Amygdala (tissue), 56 donors: ENCODE results near the gene GRK5.

ENCODE experiments used
- DNase-seq, 56 donors: peaks; one replicate each; lab custom pipeline; 2025; lab: John Stamatoyannopoulos, UW

GRK5 gene

DNA sequence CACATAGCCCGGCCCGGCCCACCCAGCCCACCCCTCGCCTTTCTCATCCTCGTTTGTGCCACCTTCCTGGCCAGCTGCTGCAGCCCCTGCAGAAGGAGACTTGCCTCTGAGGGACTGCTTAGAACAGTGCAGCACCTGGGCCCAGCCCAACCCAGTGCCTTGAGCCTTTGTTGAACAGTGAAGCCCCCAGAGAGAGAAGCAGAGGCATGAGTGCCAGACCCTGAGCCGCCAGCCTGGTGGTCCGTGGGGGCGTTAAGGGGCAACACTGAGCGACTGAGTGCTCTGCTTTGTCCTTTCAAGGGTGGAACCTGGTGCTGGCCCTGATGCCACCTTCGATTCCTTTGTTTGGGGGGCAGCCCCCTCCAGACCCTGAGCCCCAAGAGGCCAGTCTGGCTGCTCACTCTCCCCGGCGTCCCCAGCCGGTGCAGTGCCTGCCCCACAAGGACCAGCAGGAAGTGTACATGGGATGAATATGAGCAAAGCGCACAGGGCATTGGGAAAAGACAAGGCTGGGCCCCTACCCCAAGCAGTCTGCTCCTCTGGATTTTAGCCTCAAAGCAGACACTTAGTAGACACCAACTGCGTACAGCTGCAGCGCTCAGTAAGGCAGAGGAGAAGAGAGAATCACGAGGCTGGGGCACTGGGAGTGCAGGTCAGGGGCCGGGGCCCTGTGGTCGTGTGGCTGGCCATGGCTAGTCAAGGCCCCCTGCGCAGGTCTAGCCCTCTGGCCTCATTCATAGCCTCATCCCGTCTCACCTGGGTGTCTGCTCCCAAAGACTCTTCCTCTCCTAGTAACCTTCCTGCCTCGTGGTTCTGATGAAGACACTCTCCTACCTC, 239.3 kb downstream of the GRK5 start:
- no peak for DNase-seq

DNA sequence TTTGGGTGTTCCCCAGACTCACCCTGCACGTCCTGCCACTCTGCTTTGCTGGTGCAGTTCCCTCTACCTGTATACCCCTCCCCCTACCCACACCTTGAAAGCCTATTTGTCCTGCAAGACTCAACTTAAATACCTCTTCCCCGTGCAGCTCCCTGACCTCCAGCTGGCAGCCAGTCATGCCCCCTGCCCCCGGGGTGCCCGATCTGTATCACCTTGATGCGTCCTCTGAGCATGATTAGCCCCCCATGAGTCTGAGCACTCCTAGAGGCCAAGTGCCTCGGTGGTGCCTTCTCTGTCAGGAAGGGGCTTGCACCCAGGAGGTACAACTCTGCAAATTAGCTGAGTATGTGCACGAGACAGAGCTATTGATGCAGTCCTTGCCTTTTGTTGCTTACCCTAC, 240.1 kb downstream of the GRK5 start:
- no peak for DNase-seq

DNA sequence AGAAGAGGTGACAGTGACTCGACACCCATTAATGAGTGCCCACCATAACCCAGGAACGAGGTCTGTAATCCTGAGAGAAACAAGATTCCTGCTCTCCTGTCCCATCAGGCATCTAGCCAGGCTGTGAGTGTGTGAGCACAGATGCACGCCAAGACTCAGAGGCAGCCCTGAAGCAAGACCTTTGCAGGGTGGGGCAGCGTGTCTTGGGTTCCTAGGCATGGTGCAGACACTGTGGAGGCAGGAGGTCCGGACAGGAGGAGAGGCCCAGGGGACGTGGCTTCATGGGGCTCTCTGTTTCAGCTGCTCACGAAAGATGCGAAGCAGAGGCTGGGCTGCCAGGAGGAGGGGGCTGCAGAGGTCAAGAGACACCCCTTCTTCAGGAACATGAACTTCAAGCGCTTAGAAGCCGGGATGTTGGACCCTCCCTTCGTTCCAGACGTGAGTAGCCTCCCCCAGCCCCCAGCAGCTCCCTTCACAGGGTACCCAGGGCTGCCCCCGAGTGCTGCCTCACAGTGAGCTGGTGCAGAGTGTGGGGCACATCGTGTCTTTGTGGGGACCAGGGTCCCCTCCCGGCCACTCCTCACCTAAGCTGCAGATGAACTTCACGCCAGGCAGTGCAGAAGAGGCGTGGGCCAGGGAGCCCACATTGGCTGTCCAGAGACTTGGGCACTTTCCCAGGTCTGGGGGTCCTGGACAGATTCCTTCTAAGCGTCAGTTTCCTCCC, 240.6 kb downstream of the GRK5 start:
- no peak for DNase-seq

DNA sequence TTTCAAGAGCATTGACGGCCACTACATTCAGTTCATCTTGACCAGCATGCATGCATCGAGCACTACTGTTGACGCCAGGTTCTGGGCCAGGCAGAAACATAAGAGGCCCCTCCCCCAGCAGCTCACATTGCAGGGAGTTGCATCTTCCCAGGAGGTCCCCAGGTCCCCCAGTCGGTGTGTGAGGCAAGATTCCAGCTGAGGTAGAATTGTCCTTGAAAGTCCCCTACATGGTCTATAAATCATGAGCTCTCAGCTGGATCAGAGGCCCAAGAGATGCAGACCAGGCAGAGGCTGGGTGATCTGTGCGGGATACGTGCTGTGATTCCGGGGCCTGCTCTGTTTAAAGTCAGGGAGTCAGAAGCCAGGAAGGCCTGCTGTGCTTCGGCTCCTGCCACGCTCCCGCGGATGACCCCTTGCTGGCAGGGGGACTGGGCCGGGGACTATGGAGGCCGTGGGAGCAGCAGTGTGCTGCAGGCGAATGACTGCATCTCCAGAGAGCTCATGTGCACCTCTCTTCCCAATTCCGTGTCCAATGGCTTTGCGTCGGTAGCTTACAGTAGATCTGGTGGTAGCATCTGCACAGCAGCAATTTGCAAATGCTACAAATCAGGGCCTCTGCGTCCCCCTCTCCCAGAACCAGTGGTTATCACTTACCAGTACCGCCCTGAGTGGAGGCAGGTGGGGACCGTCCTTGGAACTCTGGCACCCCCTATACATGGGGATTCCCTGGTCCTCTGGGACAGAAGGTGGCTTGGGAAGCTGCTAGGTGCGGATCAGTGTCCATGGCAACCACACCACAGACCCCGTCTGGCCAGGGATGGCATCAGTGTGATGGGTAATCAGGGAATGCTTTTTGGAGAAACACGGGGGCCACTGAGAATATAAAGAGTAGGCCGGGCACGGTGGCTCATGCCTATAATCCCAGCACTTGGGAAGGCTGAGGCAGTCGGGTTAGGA, 241.5 kb downstream of the GRK5 start:
- DNase-seq, result no peak

DNA sequence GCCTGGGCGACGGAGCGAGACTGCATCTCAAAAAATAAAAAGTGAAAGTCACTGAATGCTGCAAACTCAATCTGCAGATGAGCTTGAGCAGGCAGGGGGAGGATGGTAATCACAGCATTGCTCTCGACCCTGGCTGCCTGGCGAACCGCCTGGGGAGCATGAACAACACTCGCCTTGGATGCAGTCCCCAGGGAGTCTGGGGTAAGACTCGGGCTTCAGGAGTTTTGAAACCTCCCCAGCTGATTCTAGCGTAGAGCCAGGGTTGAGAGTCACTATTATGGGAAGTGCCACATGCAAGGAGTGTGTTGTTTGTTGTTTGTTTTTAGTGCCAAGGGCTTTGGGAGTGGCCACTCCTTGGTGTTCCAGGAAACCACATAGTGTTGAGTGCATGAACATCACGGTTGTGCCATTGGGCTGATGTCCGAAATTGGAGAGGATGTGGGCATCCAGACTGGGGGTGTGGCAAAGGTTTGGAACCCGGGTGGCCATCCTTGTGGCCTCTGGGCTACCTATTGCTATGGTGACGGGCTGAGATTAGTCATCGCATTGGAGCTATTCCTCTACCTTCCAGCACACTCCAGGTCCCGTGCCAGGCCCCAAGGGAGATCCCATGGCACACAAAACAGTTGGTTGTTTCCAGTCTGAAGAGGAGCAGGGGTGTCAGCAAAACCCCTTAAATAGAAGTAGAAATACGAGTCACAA, 242.5 kb downstream of the GRK5 start:
- peak in 3 of 56 donors; percentile 12 to 28 (median 18) for DNase-seq

DNA sequence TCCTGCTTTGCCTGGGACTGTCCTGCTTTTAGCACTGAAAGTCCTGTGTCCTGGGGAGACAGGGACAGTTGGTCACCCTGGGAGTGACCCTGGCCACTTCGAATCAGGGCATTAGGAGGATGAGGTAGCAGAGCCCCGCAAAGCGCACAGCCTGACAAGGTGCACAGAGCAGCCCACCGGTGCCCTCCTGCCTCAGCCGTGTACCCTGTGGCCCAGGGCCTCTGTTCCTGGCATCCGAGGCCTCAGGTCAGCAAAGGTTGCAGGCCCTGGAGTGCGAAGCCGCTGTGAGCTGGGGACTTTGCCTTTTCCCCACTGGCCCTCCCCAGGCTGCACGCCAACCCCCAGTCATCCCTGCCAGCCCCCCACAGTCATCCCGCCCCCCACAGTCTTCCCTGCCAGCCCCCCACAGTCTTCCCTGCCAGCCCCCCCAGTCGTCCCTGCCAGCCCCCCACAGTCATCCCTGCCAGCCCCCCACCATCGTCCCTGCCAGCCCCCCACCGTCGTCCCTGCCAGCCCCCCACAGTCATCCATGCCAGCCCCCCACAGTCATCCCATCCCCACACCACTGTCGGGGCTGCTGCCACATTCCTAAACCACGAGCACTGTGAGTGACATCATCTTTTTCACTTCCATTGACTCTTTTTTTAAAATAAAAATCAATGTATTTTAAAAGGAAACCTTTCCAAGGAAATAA, 243.4 kb downstream of the GRK5 start:
- DNase-seq, result no peak

DNA sequence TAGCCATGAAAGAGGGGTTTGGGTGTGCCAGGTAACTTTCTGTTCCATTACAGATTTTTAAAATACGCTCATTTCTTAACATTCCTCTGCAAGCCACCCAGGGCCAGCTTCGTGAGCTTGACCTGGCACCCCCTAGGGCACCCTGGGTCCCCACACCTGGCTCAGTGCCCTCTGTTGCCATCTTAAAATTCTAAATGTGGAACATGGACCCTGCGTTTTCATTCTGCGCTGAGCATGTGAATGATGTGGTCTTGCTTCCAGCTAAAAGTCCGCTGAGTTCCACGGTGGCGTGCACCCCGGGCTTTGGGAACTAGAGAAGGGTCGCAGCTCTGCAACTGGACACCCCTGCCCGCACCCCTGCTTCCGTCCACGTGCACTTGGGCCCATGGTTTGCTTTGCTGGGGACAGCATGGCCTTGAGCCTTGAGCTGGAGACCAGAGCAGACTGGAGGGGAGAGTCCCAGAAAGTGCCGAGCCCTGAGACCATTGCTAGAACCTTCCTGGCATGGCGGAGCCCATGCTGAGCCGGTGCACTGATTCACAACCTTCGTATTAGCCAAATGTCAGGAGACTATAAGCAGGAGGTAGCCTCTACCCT, 244.0 kb downstream of the GRK5 start:
- no peak for DNase-seq

DNA sequence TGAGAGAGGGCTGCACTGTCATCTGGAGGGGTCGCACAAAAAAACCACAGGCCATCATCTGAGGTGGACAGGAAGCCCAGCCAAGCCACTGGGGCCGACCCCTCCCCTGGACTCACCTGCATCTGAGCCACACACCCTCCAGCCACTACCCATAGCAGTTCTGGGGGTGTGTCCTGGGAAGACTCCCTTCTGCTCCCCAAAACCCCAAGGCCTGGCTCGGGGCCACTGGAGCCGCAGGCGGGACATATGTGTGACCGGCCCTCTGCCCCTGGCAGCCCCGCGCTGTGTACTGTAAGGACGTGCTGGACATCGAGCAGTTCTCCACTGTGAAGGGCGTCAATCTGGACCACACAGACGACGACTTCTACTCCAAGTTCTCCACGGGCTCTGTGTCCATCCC, 245.0 kb downstream of the GRK5 start:
- DNase-seq, result no peak

DNA sequence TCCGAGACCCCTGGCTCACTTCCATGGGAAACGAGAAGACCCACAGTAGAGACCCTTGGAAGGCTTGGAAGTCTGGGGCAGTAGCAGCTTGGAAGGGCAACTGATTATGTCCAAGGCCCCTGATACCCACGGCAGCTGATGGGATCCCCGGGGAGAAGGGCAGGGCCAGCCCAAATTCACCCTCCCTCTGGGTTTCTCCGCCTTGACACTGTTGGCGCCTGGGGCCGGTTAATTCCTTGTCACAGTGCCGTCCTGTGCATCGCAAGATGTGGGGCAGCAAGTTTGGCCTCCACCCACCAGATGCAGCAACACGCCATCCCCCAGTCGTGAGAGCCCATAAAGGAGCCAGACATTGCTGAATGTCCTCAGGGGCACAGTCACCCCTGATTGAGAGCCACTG, 245.9 kb downstream of the GRK5 start:
- DNase-seq, result no peak

DNA sequence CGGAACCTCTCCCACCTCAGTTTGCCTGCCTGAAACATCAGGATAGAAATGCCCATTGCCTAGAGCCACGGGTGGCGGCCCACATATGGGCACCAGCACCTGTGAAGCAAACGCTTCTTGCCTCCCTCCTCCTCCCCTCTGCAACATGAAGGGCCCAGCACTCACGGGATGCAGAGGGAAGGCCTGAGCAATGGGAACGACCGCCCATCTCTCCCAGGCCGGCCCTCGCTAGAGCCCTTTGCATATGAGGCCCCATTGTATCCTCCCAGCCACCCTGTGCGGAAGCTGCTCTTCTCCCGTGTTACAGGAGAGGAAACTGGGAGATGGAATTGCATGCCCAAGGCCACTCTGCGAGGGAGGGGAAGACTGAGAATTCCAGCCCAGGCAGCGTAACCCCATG, 246.9 kb downstream of the GRK5 start:
- DNase-seq, result no peak

DNA sequence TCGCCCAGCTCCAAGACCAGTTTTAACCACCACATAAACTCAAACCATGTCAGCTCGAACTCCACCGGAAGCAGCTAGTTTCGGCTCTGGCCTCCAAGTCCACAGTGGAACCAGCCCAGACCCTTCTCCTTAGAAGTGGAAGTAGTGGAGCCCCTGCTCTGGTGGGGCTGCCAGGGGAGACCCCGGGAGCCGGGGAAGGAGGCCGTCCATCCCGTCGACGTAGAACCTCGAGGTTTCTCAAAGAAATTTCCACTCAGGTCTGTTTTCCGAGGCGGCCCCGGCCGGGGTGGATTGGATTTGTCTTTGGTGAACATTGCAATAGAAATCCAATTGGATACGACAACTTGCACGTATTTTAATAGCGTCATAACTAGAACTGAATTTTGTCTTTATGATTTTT, 247.6 kb downstream of the GRK5 start:
- no peak for DNase-seq

DNA sequence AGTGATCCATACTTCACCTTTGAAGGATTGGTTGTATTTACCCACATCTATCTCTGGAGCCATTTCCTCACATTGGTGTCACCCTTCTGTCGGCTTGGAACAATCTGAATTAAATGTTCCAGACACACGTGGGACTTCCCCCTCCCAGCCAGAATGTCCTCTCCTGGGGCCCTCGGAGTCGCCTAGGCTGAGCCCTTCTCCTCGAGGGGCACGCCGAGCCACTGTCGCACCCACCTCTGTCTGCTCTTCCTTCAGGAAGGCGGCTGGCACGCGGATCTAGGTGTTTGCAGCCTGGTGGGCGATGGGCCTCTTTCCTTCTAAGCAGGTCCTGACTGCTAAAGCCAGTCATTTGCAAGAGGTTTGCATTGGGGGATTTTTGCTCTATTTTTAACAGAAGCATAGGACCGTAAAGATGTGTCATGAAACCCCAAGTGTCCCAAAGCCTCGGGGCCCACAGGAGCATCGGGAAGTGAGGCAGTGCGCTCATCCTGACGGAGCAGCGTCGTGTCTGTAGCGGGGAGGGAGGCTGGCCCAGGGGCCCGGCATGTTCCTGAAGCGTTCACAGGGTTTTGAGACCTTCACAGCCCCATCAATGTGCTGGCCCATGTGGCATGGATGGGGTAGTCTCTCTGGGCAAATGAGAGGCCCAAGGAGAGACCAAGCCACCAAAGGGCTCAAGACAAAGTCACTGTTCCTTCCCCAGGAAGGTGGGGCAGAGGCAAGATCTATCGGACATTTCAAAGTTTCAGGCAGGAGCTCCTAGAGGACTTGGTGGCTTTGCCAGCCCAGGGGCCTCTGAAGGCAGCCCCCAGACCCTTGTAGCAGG, 248.5 kb downstream of the GRK5 start:
- DNase-seq, result no peak

DNA sequence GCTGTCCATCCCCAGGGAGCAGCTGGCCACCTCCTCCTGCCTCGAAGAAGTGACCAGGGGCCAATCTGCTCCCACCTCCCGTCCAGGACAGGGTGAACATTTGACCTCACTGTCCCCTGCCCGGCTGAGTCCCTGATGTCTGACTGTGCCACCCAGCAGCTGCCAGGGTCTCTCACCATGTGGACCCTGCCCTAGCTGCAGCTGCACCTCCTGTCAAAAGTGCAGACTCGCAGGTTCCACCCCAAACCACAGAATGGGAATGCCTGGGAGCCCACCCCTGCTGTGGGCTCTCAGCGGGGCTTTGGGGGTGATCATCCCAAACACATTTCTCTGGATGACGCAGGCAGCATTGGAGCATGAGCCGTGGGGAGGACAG, 249.1 kb downstream of the GRK5 start:
- DNase-seq, result no peak

DNA sequence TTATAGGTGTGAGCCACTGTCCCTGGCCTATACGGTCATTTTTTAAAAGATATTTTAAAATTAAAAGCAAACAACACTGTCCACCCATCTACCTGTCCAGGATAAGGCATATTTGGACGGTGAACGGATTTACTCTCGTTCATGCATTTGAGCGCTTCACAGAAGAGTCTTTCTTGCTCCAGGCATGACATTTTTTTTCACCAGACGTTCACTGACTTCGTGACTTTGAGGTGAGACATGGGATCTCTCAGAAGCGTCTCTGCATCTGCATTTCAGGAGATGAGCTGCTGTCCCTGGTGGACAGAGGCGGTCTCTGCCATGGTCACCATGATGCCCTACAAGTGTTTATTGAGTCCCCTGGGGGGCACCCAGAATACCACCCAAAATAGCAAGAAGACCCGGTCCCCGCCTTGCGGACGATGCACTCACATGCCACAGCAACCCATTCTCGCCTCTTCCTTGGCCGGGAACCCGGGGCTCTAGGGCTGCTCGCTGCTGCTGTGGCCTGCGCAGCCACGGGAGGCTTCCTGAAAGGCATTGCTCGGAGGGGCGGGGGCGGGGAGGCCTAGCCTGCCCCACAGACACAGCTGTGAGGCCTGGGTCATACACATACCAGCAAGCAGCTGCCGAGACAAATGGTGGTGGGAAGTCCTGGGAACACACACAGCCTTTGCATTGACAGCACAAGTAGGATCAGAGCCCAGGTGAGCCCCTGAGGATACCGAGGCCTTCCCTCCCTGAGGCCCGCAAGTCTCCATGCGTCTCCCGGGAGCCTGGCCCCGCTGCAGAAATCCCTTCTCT, 250.8 kb downstream of the GRK5 start:
- DNase-seq, result no peak

DNA sequence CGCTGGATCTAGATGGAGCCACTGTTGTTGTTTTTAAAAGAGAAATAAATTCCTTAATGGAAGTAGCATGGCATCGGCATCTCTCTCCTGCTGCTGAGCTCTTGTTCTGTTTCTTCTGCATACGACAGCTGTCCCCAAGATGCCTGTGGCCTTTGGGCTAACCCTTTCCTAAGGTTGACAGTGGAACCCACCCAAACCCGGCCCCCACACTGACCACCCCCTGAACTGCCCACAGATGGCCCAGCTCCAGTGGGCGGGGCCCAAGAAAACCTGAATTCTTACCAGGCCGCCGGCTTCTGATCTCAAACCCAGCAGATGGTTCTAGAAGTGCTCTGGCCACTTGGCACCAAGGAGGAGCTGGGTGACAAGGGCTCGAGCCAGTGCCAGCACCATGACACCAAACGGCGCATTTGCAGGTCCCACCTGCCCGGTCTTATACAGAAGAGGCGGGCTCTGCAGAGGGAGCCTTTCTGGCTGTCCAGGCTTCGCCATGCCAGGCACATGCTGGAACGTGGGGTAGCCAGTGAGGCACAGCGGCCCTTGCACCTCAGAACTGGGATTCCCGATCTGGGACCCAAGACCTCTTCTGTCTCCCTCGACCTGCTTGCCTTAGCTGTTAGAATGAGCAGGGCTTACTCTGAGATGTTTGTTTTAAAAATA, 252.4 kb downstream of the GRK5 start:
- DNase-seq, result no peak

DNA sequence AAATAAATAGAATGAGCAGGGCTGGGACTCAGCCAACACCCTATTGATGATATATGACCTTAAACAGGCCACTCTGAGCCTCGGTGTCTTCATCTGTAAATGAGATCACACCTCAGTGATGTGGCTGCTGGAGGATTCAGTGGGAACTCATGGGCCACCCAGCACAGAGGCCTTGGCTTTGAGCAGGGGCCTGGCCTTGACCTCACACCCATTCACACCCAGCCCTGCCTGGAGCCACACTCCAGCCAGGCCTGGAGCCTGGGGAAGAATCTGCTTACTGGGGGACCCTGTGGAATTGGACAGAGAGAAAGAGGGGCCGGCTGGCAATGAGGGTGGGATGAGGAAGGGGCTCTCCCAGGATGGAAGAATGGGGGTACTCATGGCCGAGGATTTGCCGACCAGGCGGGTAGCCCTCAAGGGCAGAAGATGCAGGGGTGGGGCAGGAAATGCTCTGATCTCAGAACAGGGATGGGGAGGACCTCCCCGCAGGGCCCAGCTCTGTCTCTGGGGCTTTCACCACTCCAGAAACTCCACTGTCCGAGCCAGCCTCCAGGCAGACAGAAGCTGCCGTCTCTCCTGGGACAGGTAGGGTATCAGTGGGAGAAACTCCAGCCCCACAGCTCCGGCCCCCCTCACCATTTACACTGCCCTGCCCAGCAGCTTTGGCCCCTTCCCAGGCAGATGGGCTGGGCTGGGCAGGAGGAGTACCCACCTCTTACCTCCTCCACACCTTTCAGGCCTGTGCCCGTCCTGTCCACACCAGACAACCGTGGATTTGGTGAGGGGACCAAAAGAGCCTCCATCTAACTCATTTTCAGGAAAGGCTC, 253.2 kb downstream of the GRK5 start:
- DNase-seq, result no peak
